ENCODE results near the gene FOLR1.

The FOLR1 gene

DNA sequence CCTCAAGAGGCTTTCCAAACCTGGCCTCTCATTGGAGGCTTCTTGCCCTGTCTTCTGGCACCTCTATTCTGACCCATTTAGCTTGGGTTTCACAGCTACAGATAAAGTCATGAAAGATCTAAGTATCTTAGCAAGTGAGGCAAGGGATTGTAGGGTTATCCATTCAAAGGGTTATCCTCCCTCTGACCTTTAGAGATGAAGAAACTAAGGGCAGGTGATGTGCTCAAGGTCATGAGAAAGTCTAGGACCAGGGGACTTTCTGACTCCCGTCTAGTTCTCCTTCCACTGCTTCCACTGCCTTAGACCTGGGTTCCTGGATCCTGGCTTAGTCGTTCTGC lies 44.8 kb downstream of the FOLR1 start:
- no peak for DNase-seq

DNA sequence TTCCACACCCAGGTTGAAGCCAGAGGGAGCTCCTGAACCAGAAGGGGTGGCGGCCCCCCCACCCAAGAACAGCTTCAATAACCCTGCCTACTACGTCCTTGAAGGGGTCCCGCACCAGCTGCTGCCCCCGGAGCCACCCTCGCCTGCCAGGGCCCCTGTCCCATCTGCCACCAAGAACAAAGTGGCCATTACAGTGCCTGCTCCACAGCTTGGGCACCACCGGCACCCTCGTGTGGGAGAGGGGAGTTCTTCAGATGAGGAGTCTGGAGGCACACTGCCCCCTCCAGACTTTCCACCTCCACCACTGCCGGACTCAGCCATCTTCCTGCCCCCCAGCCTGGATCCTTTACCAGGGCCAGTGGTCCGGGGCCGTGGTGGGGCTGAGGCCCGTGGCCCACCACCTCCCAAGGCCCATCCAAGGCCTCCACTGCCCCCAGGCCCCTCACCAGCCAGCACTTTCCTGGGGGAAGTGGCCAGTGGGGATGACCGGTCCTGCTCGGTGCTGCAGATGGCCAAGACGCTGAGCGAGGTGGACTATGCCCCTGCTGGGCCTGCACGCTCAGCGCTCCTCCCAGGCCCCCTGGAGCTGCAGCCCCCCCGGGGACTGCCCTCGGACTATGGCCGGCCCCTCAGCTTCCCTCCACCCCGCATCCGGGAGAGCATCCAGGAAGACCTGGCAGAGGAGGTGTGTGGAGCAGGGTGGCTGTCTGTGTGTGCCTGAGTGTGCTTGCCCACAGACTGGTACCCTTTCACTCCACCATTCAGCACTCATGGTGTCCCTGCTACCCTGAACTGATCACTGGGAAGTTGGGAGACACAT lies 45.4 kb downstream of the FOLR1 start:
- no peak for DNase-seq

- peak; percentile 26 for DNase-seq
These were observed 46.1 kb downstream of the FOLR1 start for GRCh38 chr11:72238040-72238450.

DNA sequence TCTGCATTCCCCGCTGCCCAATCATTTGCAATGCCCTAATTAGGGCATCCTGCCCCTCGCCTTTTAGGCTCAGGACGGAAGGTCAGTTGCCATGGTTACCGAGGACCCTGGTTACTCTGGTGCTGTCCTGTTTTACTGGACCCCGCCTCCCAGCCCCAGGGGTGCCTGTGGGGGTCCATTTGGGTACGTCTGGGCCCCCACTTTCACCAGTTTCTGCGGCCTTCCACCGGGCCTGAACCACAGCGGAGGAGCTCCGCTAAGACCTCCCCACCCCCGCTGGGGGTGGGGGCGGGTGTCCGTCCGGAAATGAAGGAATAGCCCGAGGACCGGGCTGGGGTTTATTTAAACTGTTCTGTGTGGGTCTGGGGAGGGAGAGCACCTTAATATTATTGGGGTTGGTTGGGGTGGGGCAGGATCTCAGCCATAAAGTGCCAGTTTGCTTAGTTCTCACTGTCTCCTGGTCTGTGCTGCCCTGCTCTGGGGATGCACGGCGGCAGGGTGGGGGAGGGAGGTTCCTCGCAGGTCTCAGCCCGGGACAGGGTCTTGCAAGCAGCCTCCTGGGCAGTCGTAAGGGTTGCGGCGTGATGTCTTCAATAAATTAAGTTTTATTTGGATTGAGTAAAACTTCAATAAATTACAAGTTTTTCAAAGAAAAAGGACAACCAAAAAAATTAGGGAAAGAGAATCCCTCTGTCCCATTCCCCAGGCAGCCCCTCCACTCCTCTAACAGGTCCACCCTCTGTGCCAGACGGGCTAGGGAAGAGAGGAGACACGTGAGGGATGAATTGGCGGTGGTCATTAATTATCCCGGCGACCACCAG lies 46.8 kb downstream of the FOLR1 start:
- no peak for DNase-seq

DNA sequence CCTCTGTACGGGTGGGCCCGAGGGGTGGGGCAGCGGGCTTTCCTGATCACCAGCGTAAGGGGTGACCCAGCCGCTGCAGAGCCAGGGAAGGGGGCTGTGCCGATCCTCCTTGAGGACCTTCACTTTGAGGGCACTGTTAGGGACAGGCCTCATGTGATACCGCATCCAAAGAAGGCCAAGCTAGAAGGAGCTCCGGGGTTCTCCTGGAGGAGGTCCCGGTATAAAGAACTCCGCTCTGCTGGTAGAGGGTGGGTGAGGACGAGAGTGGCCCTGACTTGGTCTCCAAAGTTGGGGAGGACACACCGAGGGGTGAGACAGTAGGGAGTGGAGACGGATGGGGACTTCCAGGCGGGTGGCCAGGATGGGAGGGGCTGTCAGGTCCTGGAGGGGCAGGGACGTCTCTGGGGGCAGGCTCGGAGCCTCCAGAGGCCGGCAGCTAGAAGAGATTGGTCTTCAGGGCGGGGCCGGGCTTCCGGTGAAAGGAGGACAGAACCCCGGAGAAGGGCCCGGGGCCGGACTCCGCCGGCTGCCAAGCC lies 47.4 kb downstream of the FOLR1 start:
- DNase-seq: peak; percentile 33

DNA sequence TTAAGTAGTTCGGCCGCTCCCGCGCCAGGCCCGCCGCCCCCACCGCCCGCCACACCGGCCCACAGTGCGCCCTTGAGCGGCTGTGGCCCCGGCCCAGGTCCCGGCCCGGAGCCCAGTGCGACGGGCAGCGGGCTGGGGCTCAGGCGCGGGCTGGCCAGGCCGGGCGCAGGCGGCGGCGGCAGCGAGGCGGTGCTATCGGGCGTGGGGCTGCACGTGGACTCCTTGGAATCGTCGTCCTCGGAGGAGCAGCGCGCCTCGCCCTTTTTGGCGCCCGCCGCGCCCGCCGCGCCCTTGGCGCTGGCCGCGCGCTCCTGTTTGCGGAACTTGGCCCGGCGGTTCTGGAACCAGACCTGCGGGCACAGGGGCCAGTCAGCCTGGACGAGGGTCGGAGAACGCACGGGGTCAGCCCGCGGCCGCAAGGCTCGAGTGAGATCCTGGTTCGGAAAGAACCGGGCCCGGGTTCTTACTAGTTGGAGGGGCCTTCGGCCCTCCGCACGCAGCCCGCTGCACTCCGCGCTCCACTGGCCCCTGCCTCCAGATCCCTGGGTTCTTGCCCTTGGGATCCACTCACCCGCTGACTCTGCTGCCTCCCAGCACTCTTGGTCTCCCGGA lies 48.0 kb downstream of the FOLR1 start:
- DNase-seq: no peak

GRCh38 chr11:72240461-72241290 lies 48.7 kb downstream of the FOLR1 start:
- no peak for DNase-seq

GRCh38 chr11:72241291-72241781 lies 49.4 kb downstream of the FOLR1 start:
- no peak for DNase-seq

DNA sequence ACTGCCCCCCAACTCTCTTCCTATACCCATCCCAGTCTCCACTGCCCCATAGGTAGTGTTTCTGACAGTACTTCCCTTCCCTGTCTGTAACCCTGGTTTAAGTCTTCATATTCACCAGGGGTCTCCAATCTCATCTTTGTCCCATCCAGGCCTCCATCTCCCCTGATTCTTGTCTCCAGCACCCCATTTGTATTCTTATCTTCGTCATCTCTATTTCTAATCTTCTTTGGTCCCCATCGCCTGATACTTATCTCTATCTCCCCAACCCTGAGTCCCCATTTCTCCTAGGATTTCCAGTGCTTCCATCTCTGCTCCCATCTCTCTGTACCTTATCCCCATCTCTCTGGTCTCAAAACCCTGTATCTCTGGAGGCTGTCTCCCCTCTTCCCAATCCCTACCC lies 50.2 kb downstream of the FOLR1 start:
- DNase-seq: no peak

DNA sequence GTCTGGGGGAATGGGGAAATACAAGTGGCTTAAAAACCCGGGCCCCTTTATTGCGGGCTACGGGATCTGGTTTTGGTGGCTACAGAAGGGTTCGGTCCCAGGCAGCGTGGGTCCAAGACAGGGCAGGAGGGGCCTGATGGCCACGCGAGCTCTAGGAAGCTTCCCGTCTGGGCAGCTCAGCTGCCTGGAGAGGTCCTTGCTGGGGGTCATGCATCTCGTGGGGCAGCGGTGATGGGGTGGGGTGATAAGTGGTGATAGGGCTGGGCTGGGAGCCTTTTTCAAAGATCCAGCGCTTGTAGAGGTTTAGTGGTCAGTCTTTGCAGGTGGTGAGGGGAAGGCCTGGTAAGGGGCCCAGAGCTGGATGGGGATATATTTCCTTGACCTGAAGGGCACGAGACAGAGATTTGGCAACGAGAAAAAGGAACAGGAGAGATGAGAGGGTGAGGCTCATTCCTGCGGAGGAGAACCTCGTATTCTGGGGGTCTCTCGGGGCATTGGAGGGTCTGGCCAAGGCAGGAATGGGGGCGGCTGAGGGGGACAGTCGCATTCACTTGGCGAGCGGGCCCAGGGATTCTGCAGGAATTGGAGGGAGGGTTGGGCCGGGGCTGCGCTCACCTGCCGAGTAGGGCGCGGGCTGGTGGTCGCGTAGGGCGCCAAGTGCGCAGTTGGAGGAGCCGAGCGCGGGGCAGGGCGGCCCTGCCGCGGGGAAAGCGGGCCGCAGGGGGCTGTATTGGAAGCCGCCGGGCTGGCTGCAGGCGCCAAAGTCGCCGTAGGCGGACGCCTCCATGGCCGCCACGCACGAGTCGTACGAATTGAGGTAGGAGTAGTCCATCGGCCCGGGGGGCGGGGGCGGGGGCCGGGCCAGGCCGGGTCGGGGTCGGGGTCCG lies 51.5 kb downstream of the FOLR1 start:
- no peak for DNase-seq

DNA sequence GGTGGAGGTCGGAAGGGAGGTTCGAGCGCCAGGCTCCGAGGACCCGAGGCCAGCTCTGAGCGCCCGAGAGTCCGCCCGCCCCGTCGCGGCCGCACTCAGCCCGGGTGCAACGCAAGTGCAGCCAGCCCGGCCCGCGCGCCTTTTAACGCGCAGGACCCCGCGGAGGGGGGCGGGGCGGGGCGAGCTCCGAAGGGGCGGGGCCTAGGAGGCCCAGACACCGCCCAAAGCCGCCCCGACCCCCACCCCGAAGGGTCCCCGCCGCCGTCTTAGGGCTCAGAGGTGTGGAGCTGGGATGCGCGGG lies 52.1 kb downstream of the FOLR1 start, which contains the start of gene PHOX2A:
Gene PHOX2A, minus strand, starts transcription at position 117 of the 301 bp plus-strand sequence. CDS start 172 bp downstream, outside the sequence.
- no peak for DNase-seq

DNA sequence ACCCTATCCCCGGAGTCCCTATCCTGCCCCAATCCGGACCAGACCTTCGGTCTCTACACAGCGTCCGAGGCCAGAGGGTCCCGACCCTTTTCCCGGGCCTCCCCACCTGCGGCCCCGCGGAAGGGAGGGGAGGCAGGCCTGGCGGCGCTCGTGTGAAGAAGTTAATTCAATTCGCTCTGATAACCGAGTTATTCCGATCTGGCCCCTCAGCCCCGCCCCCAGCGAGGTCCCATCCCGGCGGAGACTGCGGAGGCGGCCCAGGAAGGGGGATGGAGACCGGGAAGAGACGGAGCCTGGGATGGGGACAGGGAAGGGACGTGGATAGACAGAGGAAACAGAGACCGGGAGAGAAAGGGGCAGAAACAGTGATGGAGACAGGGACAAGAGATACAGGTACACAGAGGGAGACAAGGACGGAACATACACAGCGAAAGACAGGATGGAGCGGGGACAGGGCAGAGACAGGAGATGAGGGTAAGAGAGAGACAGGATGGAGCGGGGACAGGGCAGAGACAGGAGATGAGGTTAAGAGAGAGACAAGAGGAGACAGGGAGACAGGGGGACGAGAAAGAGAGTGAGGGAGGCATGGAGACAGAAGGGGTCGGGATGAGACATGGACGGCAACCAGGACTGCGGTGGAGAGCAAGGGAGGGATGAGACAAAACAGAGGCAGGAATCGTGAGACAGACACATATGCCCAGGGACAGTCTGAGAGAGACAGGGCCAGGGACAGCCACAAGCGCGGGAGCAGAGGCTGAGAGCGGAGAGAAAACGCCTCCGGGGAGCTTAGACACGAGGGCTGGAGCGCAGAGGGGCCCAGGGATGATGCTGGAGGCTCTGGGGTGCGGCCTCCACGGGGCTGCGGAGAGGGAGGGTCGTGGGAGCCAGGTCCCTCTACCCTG lies 52.7 kb downstream of the FOLR1 start:
- no peak for DNase-seq

- DNase-seq: no peak
These were observed 53.4 kb downstream of the FOLR1 start for GRCh38 chr11:72245263-72245816.

All from NCI-H1092 (cell line).